Neural progenitor cell (in vitro differentiated cells): ENCODE results near the gene KIF22.

ENCODE experiments used
- CTCF ChIP-seq: fragments of 200-600 bp; sonication (generic); IDR thresholded peaks from 2 replicates; pipeline ENCODE4 v1.5.1; 2017; ENCODE audit warnings: antibody characterized with exemption, mild to moderate bottlenecking
- EZH2 ChIP-seq: fragments of 200-600 bp; sonication (generic); IDR thresholded peaks from 2 replicates; pipeline ENCODE4 v1.6.1; 2017; ENCODE audit warnings: antibody characterized with exemption, mild to moderate bottlenecking, moderate library complexity

- TF ChIP-seq CTCF: no peak
- TF ChIP-seq EZH2: no peak
These were observed 27.2 kb upstream of the KIF22 start for GRCh38 chr16:29763326-29763725.
